HG03558 (cell line): ENCODE results near the gene TULP3.

Source experiments
- ATAC-seq: cut with Tn5 transposase; IDR thresholded peaks from one replicate; pipeline ENCODE4 v1.9.1; 2021; ENCODE audit warnings: moderate number of reproducible peaks; ENCODE audit not compliant: unreplicated experiment; ENCODE audit errors: extremely low read depth

The TULP3 gene

GRCh38 chr12:2876431-2877046, 14.2 kb upstream of the TULP3 start:
- no peak for ATAC-seq

GRCh38 chr12:2877047-2877952, 13.4 kb upstream of the TULP3 start, which contains the start of the genes FOXM1 and RHNO1:
Gene FOXM1, minus strand, starts transcription at chr12:2877174. Its CDS starts 2,696 bp downstream, at chr12:2874478.
Gene RHNO1, plus strand, starts transcription at chr12:2877223. Its CDS starts 8,144 bp downstream, at chr12:2885367.
- peak; percentile 66 for ATAC-seq

GRCh38 chr12:2877953-2878732, 12.5 kb upstream of the TULP3 start:
- no peak for ATAC-seq

- no peak for ATAC-seq
Measured at GRCh38 chr12:2879853-2880252, 10.8 kb upstream of the TULP3 start.

GRCh38 chr12:2884810-2885209, 5.9 kb upstream of the TULP3 start:
- no peak for ATAC-seq

GRCh38 chr12:2886768-2887450, 3.8 kb upstream of the TULP3 start:
- no peak for ATAC-seq

- no peak for ATAC-seq
Measured at GRCh38 chr12:2890001-2890387, 697 bp upstream of the TULP3 start.

- ATAC-seq, result no peak
Measured at GRCh38 chr12:2891240-2892053, 756 bp downstream of the TULP3 start.

- no peak for ATAC-seq
Measured at GRCh38 chr12:2892246-2892645, 1.6 kb downstream of the TULP3 start.

GRCh38 chr12:2893007-2893406, 2.3 kb downstream of the TULP3 start:
- ATAC-seq, result no peak

GRCh38 chr12:2895051-2895451, 4.4 kb downstream of the TULP3 start:
- ATAC-seq, result no peak

GRCh38 chr12:2895511-2895910, 4.8 kb downstream of the TULP3 start:
- ATAC-seq, result no peak

- no peak for ATAC-seq
Measured at GRCh38 chr12:2897418-2897817, 6.7 kb downstream of the TULP3 start.

GRCh38 chr12:2900642-2901041, 10.0 kb downstream of the TULP3 start:
- no peak for ATAC-seq

- no peak for ATAC-seq
Measured at GRCh38 chr12:2902272-2902880, 11.7 kb downstream of the TULP3 start.

- no peak for ATAC-seq
Measured at GRCh38 chr12:2904260-2904659, 13.6 kb downstream of the TULP3 start.

GRCh38 chr12:2912216-2912575, 21.5 kb downstream of the TULP3 start:
- ATAC-seq, result no peak

- no peak for ATAC-seq
Measured at GRCh38 chr12:2919249-2919648, 28.6 kb downstream of the TULP3 start.

GRCh38 chr12:2922329-2922728, 31.6 kb downstream of the TULP3 start:
- no peak for ATAC-seq
